Measurements from ENCODE around the gene SYNGR3. TPM values are rescaled to one million over a fixed set of nuclear protein-coding genes. Genes with fewer than 3 reads are reported as not detected.

Gene SYNGR3
- polyA plus RNA-seq, 3 donors from 2014 or later, result 4.6 to 6.7 (median 6.4) TPM

- Mint-ChIP-seq H3K4me3 (no peak overlapping the region), H3K36me3 (no peaks in the 10 kb centered on the region), H3K27ac (no peak overlapping the region), H3K4me1 (no peaks in the 10 kb centered on the region), H3K9me3 (no peaks in the 10 kb centered on the region), H3K27me3 (ENCODE audit: low read depth in 3 of 3) (peaks cover 0 to 2% (median 0%) of the 10 kb centered on the region in 3 donors)
- DNase-seq, result no peak
Observed at GRCh38 chr16:2040041-2040786, 50.4 kb downstream of the SYNGR3 start.

GRCh38 chr16:2040787-2041522, 51.2 kb downstream of the SYNGR3 start:
- no peak for DNase-seq
- no peaks in the 10 kb centered on the region for H3K36me3 Mint-ChIP-seq
- no peak overlapping the region for H3K27ac Mint-ChIP-seq
- H3K4me1 Mint-ChIP-seq, result no peaks in the 10 kb centered on the region
- no peak overlapping the region for H3K4me3 Mint-ChIP-seq
- H3K9me3 Mint-ChIP-seq, result no peaks in the 10 kb centered on the region
- H3K27me3 Mint-ChIP-seq (ENCODE audit: low read depth in 3 of 3), result peaks cover 0 to 2% (median 0%) of the 10 kb centered on the region in 3 donors

GRCh38 chr16:2042171-2042985, 52.6 kb downstream of the SYNGR3 start:
- Mint-ChIP-seq H3K27me3 (ENCODE audit: low read depth in 3 of 3) (peaks cover 0 to 3% (median 0%) of the 10 kb centered on the region in 3 donors), H3K36me3 (no peaks in the 10 kb centered on the region), H3K4me3 (no peak overlapping the region), H3K9me3 (no peaks in the 10 kb centered on the region), H3K27ac (no peak overlapping the region), H3K4me1 (peaks cover 5 to 8% of the 10 kb centered on the region in 2 donors)
- no peak for DNase-seq

GRCh38 chr16:2042986-2043666, 53.4 kb downstream of the SYNGR3 start:
- Mint-ChIP-seq H3K4me1 (peaks cover 6 to 9% of the 10 kb centered on the region in 2 donors), H3K4me3 (no peak overlapping the region), H3K27me3 (ENCODE audit: low read depth in 3 of 3) (peaks cover 0 to 4% (median 0%) of the 10 kb centered on the region in 3 donors), H3K27ac (no peak overlapping the region), H3K36me3 (no peaks in the 10 kb centered on the region), H3K9me3 (no peaks in the 10 kb centered on the region)
- DNase-seq, result no peak

Other genes starting within 250 kb of the SYNGR3 start
- 10 to 100 TPM; 49.4 to 96.9 (median 82.4) TPM for gene NME3, start 218.4 kb upstream of the SYNGR3 start, polyA plus RNA-seq
- gene EME2, start 217.2 kb upstream of the SYNGR3 start, polyA plus RNA-seq, result 1 to 10 TPM in 2 of 3 donors, under 1 TPM in 1; 0.79 to 2.2 (median 1.0) TPM
- 100 to 1,000 TPM; 111 to 139 (median 139) TPM for gene MRPS34, start 216.8 kb upstream of the SYNGR3 start, polyA plus RNA-seq
- 10 to 100 TPM; 68.3 to 80.4 (median 77.6) TPM for gene SPSB3, start 207.4 kb upstream of the SYNGR3 start, polyA plus RNA-seq
- 100 to 1,000 TPM; 106 to 151 (median 127) TPM for gene NUBP2, start 207.0 kb upstream of the SYNGR3 start, polyA plus RNA-seq
- gene IGFALS, start 196.3 kb upstream of the SYNGR3 start, polyA plus RNA-seq, result not detected
- gene HAGH, start 163.1 kb upstream of the SYNGR3 start, polyA plus RNA-seq, result 10 to 100 TPM; 53.0 to 54.7 (median 54.3) TPM
- gene FAHD1, start 162.8 kb upstream of the SYNGR3 start, polyA plus RNA-seq, result 10 to 100 TPM; 22.7 to 35.4 (median 24.8) TPM
- gene MEIOB, start 117.8 kb upstream of the SYNGR3 start, polyA plus RNA-seq, result not detected
- not detected for gene HS3ST6, start 71.6 kb upstream of the SYNGR3 start, polyA plus RNA-seq
- 10 to 100 TPM; 34.0 to 66.5 (median 47.0) TPM for gene MSRB1, start 46.8 kb upstream of the SYNGR3 start, polyA plus RNA-seq
- not detected for gene RPL3L, start 35.3 kb upstream of the SYNGR3 start, polyA plus RNA-seq
- 100 to 1,000 TPM; 201 to 232 (median 203) TPM for gene NDUFB10, start 30.4 kb upstream of the SYNGR3 start, polyA plus RNA-seq
- gene RPS2, start 25.1 kb upstream of the SYNGR3 start, polyA plus RNA-seq, result 1,000 to 10,000 TPM; 2,221 to 2,989 (median 2,668) TPM
- gene RNF151, start 23.1 kb upstream of the SYNGR3 start, polyA plus RNA-seq, result not detected
- 10 to 100 TPM; 34.4 to 66.1 (median 59.8) TPM for gene TBL3, start 17.9 kb upstream of the SYNGR3 start, polyA plus RNA-seq
- gene NOXO1, start 8.5 kb upstream of the SYNGR3 start, polyA plus RNA-seq, result under 1 TPM in 1 of 3 donors, not detected in 2; 0.17 TPM
- gene GFER, start 5.8 kb upstream of the SYNGR3 start, polyA plus RNA-seq, result 10 to 100 TPM; 38.4 to 52.0 (median 40.7) TPM
- gene ZNF598, start 19.9 kb downstream of the SYNGR3 start, polyA plus RNA-seq, result 10 to 100 TPM in 1 of 3 donors, 1 to 10 TPM in 2; 1.8 to 10.4 (median 2.9) TPM
- gene NPW, start 29.8 kb downstream of the SYNGR3 start, polyA plus RNA-seq, result not detected
- gene NHERF2, start 36.9 kb downstream of the SYNGR3 start, polyA plus RNA-seq, result 1 to 10 TPM in 1 of 3 donors, under 1 TPM in 1, not detected in 1; 0.54 to 1.4 TPM
- gene NTHL1, start 57.9 kb downstream of the SYNGR3 start, polyA plus RNA-seq, result 10 to 100 TPM; 26.4 to 31.6 (median 29.7) TPM
- gene TSC2, start 58.0 kb downstream of the SYNGR3 start, polyA plus RNA-seq, result 10 to 100 TPM; 18.0 to 50.1 (median 29.1) TPM
- gene PKD1, start 145.9 kb downstream of the SYNGR3 start, polyA plus RNA-seq, result 1 to 10 TPM; 2.7 to 6.7 (median 2.8) TPM
- 1 to 10 TPM in 1 of 3 donors, under 1 TPM in 1, not detected in 1; 0.34 to 1.4 TPM for gene RAB26, start 158.7 kb downstream of the SYNGR3 start, polyA plus RNA-seq
- gene TRAF7, start 165.8 kb downstream of the SYNGR3 start, polyA plus RNA-seq, result 1 to 10 TPM; 5.2 to 6.9 (median 5.6) TPM
- not detected for gene CASKIN1, start 206.6 kb downstream of the SYNGR3 start, polyA plus RNA-seq
- gene MLST8, start 215.5 kb downstream of the SYNGR3 start, polyA plus RNA-seq, result 10 to 100 TPM; 22.5 to 39.1 (median 36.9) TPM
- under 1 TPM in 2 of 3 donors, not detected in 1; 0.10 to 0.36 TPM for gene BRICD5, start 220.9 kb downstream of the SYNGR3 start, polyA plus RNA-seq
- gene PGP, start 224.9 kb downstream of the SYNGR3 start, polyA plus RNA-seq, result 10 to 100 TPM; 10.4 to 18.4 (median 17.7) TPM
- gene E4F1, start 233.6 kb downstream of the SYNGR3 start, polyA plus RNA-seq, result 10 to 100 TPM in 2 of 3 donors, 1 to 10 TPM in 1; 8.4 to 18.6 (median 10.3) TPM
- gene DNASE1L2, start 246.5 kb downstream of the SYNGR3 start, polyA plus RNA-seq, result not detected